Astrocyte of the cerebellum (primary cell): Measurements from ENCODE around the gene IL22RA2.

ENCODE experiments used
- DNase-seq: peaks from one replicate; pipeline ENCODE4 v3.0.0-alpha.2; 2011; ENCODE audit warnings: low read depth
- H3K4me3 ChIP-seq: 2 replicates; pipeline ENCODE4 v1.5.1; 2011; ENCODE audit warnings: mild to moderate bottlenecking, low read depth, low read length, moderate library complexity
- CTCF ChIP-seq: IDR thresholded peaks from 2 replicates; pipeline ENCODE4 v1.5.1; 2012; ENCODE audit warnings: low read length, low read depth, moderate library complexity, mild to moderate bottlenecking; ENCODE audit errors: missing control alignments
- in situ Hi-C: cut with HindIII; loops from 2 replicates; pipeline ENCODE4 v1.10.0; 2017; ENCODE audit warnings: low sequenced_read_pairs

IL22RA2 gene

GRCh38 chr6:137173501-137173900, at the start of gene IL22RA2:
IL22RA2 (minus strand) TSS chr6:137173644; CDS start chr6:137161749, 11,895 bp downstream.
- no peak for DNase-seq
- in situ Hi-C loops, result no loop called here
- no peak for TF ChIP-seq CTCF
- H3K4me3 ChIP-seq, result no peak within 1 kb of the TSS

- no peak for DNase-seq
- in situ Hi-C loops, result no loop called here
- no peak for TF ChIP-seq CTCF
- no peak overlapping the region for H3K4me3 ChIP-seq
Measured at GRCh38 chr6:137222381-137222780, 48.9 kb upstream of the IL22RA2 start.

- no peak for DNase-seq
- H3K4me3 ChIP-seq, result peak overlapping the region; percentile 93
- TF ChIP-seq CTCF, result no peak
- in situ Hi-C loops, result no loop called here
Measured at GRCh38 chr6:137219664-137220252, 46.3 kb upstream of the IL22RA2 start.

GRCh38 chr6:137218917-137219663, 45.6 kb upstream of the IL22RA2 start, which contains the start of gene IFNGR1:
IFNGR1 (minus strand) TSS chr6:137219385; CDS start chr6:137219327, 58 bp downstream.
- in situ Hi-C loops, result no loop called here
- TF ChIP-seq CTCF, result no peak
- peak; percentile 68 for DNase-seq
- peak within 1 kb of the TSS; percentile 93 for H3K4me3 ChIP-seq

GRCh38 chr6:137218473-137218916, 45.1 kb upstream of the IL22RA2 start:
- no peak for DNase-seq
- H3K4me3 ChIP-seq, result peak overlapping the region; percentile 93
- no peak for TF ChIP-seq CTCF
- in situ Hi-C loops, result no loop called here

- TF ChIP-seq CTCF, result no peak
- no peak for DNase-seq
- in situ Hi-C loops, result no loop called here
- peak overlapping the region; percentile 93 for H3K4me3 ChIP-seq
Measured at GRCh38 chr6:137217801-137218472, 44.5 kb upstream of the IL22RA2 start.
